Loucy (cell line): ENCODE results near the gene PCDHA13.

Experiments used
- EZH2phosphoT487 ChIP-seq: fragments of 200-600 bp; IDR thresholded peaks from 2 replicates; pipeline ENCODE4 v1.6.1; 2018; ENCODE audit warnings: antibody characterized with exemption, mild to moderate bottlenecking, moderate library complexity, borderline replicate concordance
- TF ChIP-seq, protein P1 (sequence below): fragments of 200-600 bp; sonication (generic); conservative IDR thresholded peaks from 2 replicates; pipeline ENCODE4 v1.5.1; 2014; ENCODE audit warnings: mild to moderate bottlenecking, antibody characterized with exemption, low read length

DNA sequence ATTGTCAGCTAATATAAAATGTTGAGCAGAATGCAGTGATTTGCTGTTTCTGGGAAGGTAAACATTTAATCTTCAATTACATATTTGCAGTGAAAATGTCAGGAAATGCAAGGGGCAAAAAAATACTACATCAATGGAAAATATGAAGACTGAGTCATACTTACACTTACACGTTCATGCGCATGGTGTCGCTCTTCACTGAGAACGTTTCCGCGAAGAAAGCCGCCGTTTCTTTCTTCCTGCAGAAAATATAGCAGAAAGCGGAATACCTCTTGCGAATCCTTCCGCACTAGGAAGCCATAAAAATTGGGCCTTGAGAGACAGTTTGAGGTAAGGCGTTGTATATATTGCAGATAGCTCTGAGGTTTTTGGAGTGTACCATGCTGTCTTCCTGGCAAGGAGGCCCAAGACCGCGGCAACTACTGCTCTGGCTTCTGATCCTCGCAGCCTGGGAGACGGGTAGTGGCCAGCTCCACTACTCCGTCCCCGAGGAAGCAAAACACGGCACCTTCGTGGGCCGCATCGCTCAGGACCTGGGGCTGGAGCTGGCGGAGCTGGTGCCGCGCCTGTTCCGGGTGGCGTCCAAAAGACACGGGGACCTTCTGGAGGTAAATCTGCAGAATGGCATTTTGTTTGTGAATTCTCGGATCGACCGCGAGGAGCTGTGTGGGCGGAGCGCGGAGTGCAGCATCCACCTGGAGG, at the start of gene PCDHA13:
- TF ChIP-seq, protein P1, sequence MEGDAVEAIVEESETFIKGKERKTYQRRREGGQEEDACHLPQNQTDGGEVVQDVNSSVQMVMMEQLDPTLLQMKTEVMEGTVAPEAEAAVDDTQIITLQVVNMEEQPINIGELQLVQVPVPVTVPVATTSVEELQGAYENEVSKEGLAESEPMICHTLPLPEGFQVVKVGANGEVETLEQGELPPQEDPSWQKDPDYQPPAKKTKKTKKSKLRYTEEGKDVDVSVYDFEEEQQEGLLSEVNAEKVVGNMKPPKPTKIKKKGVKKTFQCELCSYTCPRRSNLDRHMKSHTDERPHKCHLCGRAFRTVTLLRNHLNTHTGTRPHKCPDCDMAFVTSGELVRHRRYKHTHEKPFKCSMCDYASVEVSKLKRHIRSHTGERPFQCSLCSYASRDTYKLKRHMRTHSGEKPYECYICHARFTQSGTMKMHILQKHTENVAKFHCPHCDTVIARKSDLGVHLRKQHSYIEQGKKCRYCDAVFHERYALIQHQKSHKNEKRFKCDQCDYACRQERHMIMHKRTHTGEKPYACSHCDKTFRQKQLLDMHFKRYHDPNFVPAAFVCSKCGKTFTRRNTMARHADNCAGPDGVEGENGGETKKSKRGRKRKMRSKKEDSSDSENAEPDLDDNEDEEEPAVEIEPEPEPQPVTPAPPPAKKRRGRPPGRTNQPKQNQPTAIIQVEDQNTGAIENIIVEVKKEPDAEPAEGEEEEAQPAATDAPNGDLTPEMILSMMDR = no peak
- no peak for TF ChIP-seq EZH2phosphoT487
